T-cell (primary cell): ENCODE results near the gene ATP6V1G2. TPM values are rescaled to one million over a fixed set of nuclear protein-coding genes. Genes with fewer than 3 reads are reported as not detected.
"Not testable (repeated sequence)": the region's sequence is repeated elsewhere in the genome, so short reads cannot be mapped to it uniquely, and the experiment has no call there.

ENCODE experiments used
- ATAC-seq, 4 experiments: fragments of 200-7000 bp in 3 of 4; fragments of 150-1000 bp in 1 of 4; cut with Tn5 transposase; replicated peaks in 1 of 4; 1 replicate in 3 of 4; 2 replicates in 1 of 4; pipeline ENCODE4 v1.10.0; 2021; ENCODE audit warnings: moderate library complexity in 3 of 4, mild to moderate bottlenecking in 2 of 4, moderate number of reproducible peaks in 1 of 4
- CTCF ChIA-PET, 2 donors: fragments of 300-600 bp; sonication (Branson Sonifier 250); formaldehyde crosslinking; loops; one replicate each; lab custom pipeline; 2022; ENCODE audit warnings: antibody characterized with exemption in 2 of 2; lab: Charles Lee
- POLR2A ChIA-PET, 2 donors: fragments of 300-600 bp; sonication (Branson Sonifier 250); formaldehyde crosslinking; loops; one replicate each; lab custom pipeline; 2022; ENCODE audit warnings: antibody characterized with exemption in 2 of 2; lab: Charles Lee
- DNase-seq, 35 experiments: peaks; one replicate each; pipeline versions ENCODE4 v3.0.0 to v3.0.0-alpha.2; 2013 to 2023
- H3K27ac ChIP-seq: one replicate; pipeline ENCODE4 v1.5.1; 2013; ENCODE audit warnings: low read length
- H3K27me3 ChIP-seq, 2 experiments: replicated peaks in 1 of 2; 1 replicate in 1 of 2; 2 replicates in 1 of 2; pipeline versions ENCODE4 v1.6.1 to v1.7.0; 2013; ENCODE audit warnings: low read length in 1 of 2, mixed read lengths in 1 of 2; ENCODE audit not compliant: control insufficient read depth in 2 of 2, insufficient read depth in 2 of 2; ENCODE audit errors: extremely low read depth in 1 of 2
- H3K36me3 ChIP-seq, 2 donors: 1 replicate in 1 of 2; 2 replicates in 1 of 2; pipeline versions ENCODE4 v1.6.1 to v1.7.0; 2013; ENCODE audit warnings: low read length in 1 of 2; ENCODE audit not compliant: control insufficient read depth in 2 of 2, insufficient read depth in 1 of 2; ENCODE audit errors: extremely low read depth in 1 of 2
- H3K4me1 ChIP-seq, 2 experiments: 1 replicate in 1 of 2; 2 replicates in 1 of 2; pipeline versions ENCODE4 v1.6.1 to v1.7.0; 2013; ENCODE audit warnings: low read length in 2 of 2, mixed read lengths in 1 of 2; ENCODE audit not compliant: insufficient read depth in 2 of 2, control insufficient read depth in 1 of 2; ENCODE audit errors: extremely low read depth in 1 of 2
- H3K4me3 ChIP-seq, 2 donors: 1 replicate in 1 of 2; 2 replicates in 1 of 2; pipeline versions ENCODE4 v1.5.1 to v1.7.0; 2013; ENCODE audit warnings: mild to moderate bottlenecking in 2 of 2, low read length in 1 of 2, moderate library complexity in 1 of 2; ENCODE audit not compliant: control insufficient read depth in 1 of 2; ENCODE audit errors: extremely low read depth in 1 of 2
- H3K9me3 ChIP-seq: 2 replicates; pipeline ENCODE4 v1.7.0; 2013
- H3K27ac Mint-ChIP-seq, 2 donors: one replicate each; pipeline ENCODE4 v1.8.0; 2020 to 2021; ENCODE audit warnings: mild to moderate bottlenecking in 2 of 2, mixed read lengths in 2 of 2
- H3K27me3 Mint-ChIP-seq, 2 donors: one replicate each; pipeline ENCODE4 v1.8.0; 2021 to 2022; ENCODE audit warnings: mixed read lengths in 2 of 2
- H3K36me3 Mint-ChIP-seq: one replicate; pipeline ENCODE4 v1.8.0; 2021; ENCODE audit warnings: mixed read lengths
- H3K4me1 Mint-ChIP-seq, 3 donors: one replicate each; pipeline ENCODE4 v1.8.0; 2020 to 2022; ENCODE audit warnings: mixed read lengths in 3 of 3, mild to moderate bottlenecking in 1 of 3
- H3K4me3 Mint-ChIP-seq, 3 donors: one replicate each; pipeline ENCODE4 v1.8.0; 2020 to 2022; ENCODE audit warnings: mild to moderate bottlenecking in 3 of 3, mixed read lengths in 3 of 3, moderate library complexity in 3 of 3
- H3K9me3 Mint-ChIP-seq, 3 donors: one replicate each; pipeline ENCODE4 v1.8.0; 2020 to 2022; ENCODE audit warnings: mixed read lengths in 3 of 3
- WGBS: methylation state at CpG from one replicate; pipeline ENCODE4 v1.1.5; 2013; ENCODE audit warnings: missing lambda C conversion rate; ENCODE audit not compliant: insufficient coverage; 5-methylcytosine and 5-hydroxymethylcytosine counted together
- total RNA-seq, 35 experiments: library from RNA in 6 of 35; stranded (reverse) in 6 of 35; fragments of 120-200 nt in 1 of 35; gene quantifications; one replicate each; pipeline versions ENCODE4 v1.2.1 to v1.2.4 and lab custom pipeline; 2013 to 2026

The ATP6V1G2 gene
- total RNA-seq, 5 donors from 2014 or later (not counting 1 experiment from before 2014, with no cell fraction given) = 3.1 to 5.7 (median 4.1) TPM

DNA sequence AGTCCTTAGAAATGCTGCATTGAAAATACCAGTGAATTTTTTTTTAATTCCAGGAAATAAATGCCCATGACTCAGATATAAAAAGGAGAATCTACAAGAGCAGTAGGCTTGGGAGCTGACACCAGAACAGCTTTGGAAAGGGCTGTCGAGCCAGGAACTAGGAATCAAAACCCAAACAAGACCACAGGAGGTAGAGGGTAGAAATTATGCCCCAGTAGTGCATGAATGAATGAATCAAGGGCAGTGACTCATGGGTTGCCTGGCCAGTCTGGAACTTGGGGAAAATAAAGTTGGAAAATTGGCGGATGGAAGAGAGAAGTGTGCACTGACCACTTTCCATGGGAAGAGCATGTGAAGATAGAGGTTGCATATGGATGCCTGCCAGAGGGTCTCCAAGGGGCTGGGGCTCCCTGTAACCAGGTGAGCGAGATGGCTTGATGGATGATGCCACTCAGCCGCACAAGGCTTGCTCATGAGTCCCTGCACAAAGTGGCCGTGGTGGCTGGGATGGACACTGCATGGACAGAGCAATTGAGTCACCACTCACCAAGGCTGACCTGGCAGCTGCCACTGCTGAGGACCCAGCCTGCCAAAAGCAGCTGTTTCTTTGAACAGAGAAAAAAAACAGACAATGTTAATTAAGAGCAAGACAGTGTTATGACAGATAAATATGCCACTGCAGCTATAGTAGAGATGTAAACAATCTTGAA is 32.8 kb downstream of the ATP6V1G2 start:
- H3K27me3 Mint-ChIP-seq = no peaks in the 10 kb centered on the region
- peaks cover 18% of the 10 kb centered on the region for H3K36me3 Mint-ChIP-seq
- H3K9me3 Mint-ChIP-seq = no peaks in the 10 kb centered on the region
- POLR2A ChIA-PET = interaction anchor here in 1 of 2 donors (0.5 kb wide), 1 partner anchor 310 kb away, joined by 3 read pairs; no protein-coding TSS in a partner anchor
- ATAC-seq = no peak
- Histone ChIP-seq H3K9me3 (no peaks in the 10 kb centered on the region), H3K4me3 (no peak overlapping the region), H3K27me3 (peaks cover 0 to 10% of the 10 kb centered on the region in 2 experiments), H3K27ac (no peak overlapping the region), H3K36me3 (peaks cover 2 to 17% of the 10 kb centered on the region in 2 donors), H3K4me1 (no peaks in the 10 kb centered on the region)
- no peak overlapping the region for H3K27ac Mint-ChIP-seq
- CTCF ChIA-PET = no interaction called here
- no peak for DNase-seq
- WGBS = 93% methylated on average over 3 of the region's 5 CpGs
- H3K4me1 Mint-ChIP-seq = no peaks in the 10 kb centered on the region
- H3K4me3 Mint-ChIP-seq = no peak overlapping the region

DNA sequence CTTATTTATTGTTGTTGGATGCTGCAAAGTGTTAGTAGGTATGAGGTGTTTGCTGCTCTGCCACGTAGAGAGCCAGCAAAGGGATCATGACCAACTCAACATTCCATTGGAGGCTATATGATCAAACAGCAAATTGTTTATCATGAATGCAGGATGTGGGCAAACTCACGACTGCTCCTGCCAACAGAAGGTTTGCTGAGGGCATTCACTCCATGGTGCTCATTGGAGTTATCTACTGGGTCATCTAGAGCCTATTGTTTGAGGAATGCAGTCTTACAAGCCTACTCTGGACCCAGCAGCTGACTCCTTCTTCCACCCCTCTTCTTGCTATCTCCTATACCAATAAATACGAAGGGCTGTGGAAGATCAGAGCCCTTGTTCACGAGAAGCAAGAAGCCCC is 36.4 kb downstream of the ATP6V1G2 start:
- H3K27ac Mint-ChIP-seq = no peak overlapping the region
- Histone ChIP-seq H3K4me1 (no peaks in the 10 kb centered on the region), H3K9me3 (no peaks in the 10 kb centered on the region), H3K27ac (no peak overlapping the region), H3K27me3 (no peaks in the 10 kb centered on the region), H3K4me3 (no peak overlapping the region), H3K36me3 (peaks cover 10 to 52% of the 10 kb centered on the region in 2 donors)
- ChIA-PET POLR2A (no interaction called here), CTCF (no interaction called here)
- no peaks in the 10 kb centered on the region for H3K9me3 Mint-ChIP-seq
- DNase-seq (no peak), ATAC-seq (no peak)
- H3K27me3 Mint-ChIP-seq = no peaks in the 10 kb centered on the region
- H3K4me3 Mint-ChIP-seq = no peak overlapping the region
- 100% methylated on average over 2 of the region's 4 CpGs for WGBS
- H3K36me3 Mint-ChIP-seq = peaks cover 37% of the 10 kb centered on the region
- H3K4me1 Mint-ChIP-seq = peaks cover 2 to 7% (median 2%) of the 10 kb centered on the region in 3 donors

DNA sequence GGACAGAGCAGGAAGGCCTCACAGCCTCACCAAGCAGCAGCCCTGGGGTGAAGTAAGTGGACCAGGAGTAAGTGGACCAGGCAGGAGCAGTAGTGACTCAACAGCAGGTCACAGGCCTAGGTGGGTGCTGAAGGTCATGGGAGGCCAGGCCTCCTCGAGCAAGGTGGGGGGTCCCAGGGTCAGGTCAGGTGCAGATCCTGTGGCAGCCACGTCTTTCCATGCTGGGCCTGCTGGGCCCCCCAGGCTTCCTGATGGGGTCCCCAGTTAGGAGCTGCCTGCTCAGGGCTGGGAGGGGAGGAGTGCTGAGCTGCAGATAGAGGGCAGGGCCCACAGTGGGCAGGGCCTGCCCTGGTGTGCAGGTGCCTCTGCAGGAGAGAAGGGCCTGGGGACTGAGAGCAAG is 37.4 kb downstream of the ATP6V1G2 start:
- H3K27me3 Mint-ChIP-seq, H3K27me3 ChIP-seq, POLR2A ChIA-PET, H3K4me1 Mint-ChIP-seq, H3K9me3 Mint-ChIP-seq, H3K9me3 ChIP-seq, H3K4me3 ChIP-seq, H3K27ac Mint-ChIP-seq, CTCF ChIA-PET, H3K27ac ChIP-seq, H3K4me1 ChIP-seq, ATAC-seq, DNase-seq, H3K4me3 Mint-ChIP-seq: not testable (repeated sequence)
- peaks cover 10 to 52% of the 10 kb centered on the region in 2 donors for H3K36me3 ChIP-seq
- H3K36me3 Mint-ChIP-seq = peaks cover 40% of the 10 kb centered on the region
- WGBS = 100% methylated on average over 1 of the region's 2 CpGs

DNA sequence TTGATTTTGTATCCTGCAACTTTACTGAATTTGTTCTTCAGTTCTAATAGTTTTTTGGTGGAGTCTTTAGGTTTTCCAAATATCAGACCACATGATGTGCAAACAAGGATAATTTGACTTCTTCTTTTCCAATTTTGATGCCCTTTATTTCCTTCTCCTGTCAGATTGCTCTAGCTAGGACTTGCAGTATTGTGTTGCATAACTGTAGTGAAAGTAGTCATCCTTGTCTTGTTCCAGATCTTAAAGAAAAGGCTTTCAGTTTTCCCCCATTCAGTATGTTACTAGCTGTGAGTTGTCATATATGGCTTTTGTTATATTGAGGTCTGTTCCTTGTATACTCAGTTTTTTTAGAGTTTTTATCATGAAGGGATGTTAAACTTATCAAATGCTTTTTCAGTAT is 43.8 kb downstream of the ATP6V1G2 start:
- ChIA-PET POLR2A (interaction anchor here in 1 of 2 donors (0.6 kb wide), 1 partner anchor 75 kb away, joined by 3 read pairs; no protein-coding TSS in a partner anchor), CTCF (no interaction called here)
- Histone ChIP-seq H3K9me3 (no peaks in the 10 kb centered on the region), H3K36me3 (peaks cover 3 to 25% of the 10 kb centered on the region in 2 donors), H3K4me3 (no peak overlapping the region), H3K27ac (no peak overlapping the region), H3K4me1 (peaks cover 0 to 15% of the 10 kb centered on the region in 2 experiments), H3K27me3 (no peaks in the 10 kb centered on the region)
- DNase-seq (no peak), ATAC-seq (no peak)
- Mint-ChIP-seq H3K4me3 (no peak overlapping the region), H3K36me3 (peaks cover 19% of the 10 kb centered on the region), H3K27ac (peak overlapping the region; percentile 12 to 32), H3K9me3 (no peaks in the 10 kb centered on the region), H3K4me1 (peaks cover 53 to 60% (median 58%) of the 10 kb centered on the region in 3 donors), H3K27me3 (no peaks in the 10 kb centered on the region)

DNA sequence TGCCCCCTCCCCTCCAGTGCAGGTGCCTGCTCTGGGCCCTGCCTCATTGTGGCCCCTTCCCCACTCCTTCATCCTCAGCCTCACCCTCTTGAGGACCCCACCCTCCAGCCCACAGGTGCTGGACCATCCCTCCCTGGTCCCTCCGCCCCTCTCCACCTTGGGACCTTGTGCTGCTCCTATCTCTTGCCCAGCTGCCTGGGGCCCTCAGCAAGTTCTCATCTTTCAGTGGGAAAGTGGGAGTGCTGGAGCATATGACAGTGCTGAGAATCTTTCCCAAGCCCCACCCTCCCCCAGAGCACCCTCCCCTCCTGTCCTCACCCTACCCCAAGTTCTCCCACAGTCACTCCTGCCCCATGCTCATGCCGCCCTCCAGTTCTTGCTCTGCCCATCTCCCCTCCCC is 46.8 kb downstream of the ATP6V1G2 start:
- Mint-ChIP-seq H3K4me1 (peaks cover 74 to 82% (median 75%) of the 10 kb centered on the region in 3 donors), H3K4me3 (peak overlapping the region; percentile 83 to 88 (median 86))
- H3K27me3 Mint-ChIP-seq, H3K36me3 Mint-ChIP-seq, H3K36me3 ChIP-seq, H3K9me3 Mint-ChIP-seq, POLR2A ChIA-PET, DNase-seq, ATAC-seq, H3K27me3 ChIP-seq, CTCF ChIA-PET, H3K27ac Mint-ChIP-seq, H3K27ac ChIP-seq, H3K4me3 ChIP-seq, H3K9me3 ChIP-seq: not testable (repeated sequence)
- peaks cover 8 to 42% of the 10 kb centered on the region in 2 experiments for H3K4me1 ChIP-seq
- no CpG with 5 or more reads among the region's 2 CpGs for WGBS

DNA sequence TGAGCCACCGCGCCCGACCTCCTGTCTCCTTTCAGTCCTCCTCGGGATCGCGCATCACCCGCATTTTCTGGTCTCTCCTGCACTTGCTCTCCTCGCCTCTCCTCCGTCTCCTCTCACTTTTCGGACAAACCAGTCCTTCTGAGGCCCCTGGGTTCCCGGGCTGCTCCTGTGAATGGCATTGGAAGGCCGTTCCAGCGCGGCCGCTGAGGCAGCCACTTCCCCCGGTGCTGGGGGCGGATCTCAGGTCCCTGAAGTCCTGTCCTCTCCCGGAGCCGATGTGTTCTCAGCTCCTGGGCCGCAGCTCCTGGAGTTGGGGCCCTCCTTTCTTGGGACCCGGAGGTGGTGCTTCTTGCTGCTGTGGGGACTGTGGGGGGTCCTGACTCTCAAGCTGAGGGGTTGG is 47.7 kb downstream of the ATP6V1G2 start:
- H3K4me3 ChIP-seq = peak overlapping the region in 1 of 2 donors; percentile 78
- H3K9me3 Mint-ChIP-seq = no peaks in the 10 kb centered on the region
- no peak overlapping the region for H3K27ac ChIP-seq

More for the DNA sequence above, 47.7 kb downstream of the ATP6V1G2 start:
- CTCF ChIA-PET = interaction anchor here in 1 of 2 donors (0.6 to 1.4 kb wide), 3 partner anchors 43 to 630 kb away, joined by 3 to 5 read pairs (median 3); no protein-coding TSS in a partner anchor
- no peaks in the 10 kb centered on the region for H3K9me3 ChIP-seq
- Mint-ChIP-seq H3K27ac (peak overlapping the region; percentile 36 to 69), H3K4me3 (peak overlapping the region; percentile 83 to 88 (median 86)), H3K4me1 (peaks cover 75 to 79% (median 78%) of the 10 kb centered on the region in 3 donors), H3K36me3 (no peaks in the 10 kb centered on the region), H3K27me3 (no peaks in the 10 kb centered on the region)
- H3K27me3 ChIP-seq = no peaks in the 10 kb centered on the region
- DNase-seq = no peak
- ATAC-seq = no peak
- WGBS = 56% methylated on average over 12 of the region's 21 CpGs
- no peaks in the 10 kb centered on the region for H3K36me3 ChIP-seq
- POLR2A ChIA-PET = interaction anchor here in 1 of 2 donors (0.6 kb wide), 1 partner anchor 41 kb away, joined by 8 read pairs; no protein-coding TSS in a partner anchor
- peaks cover 8 to 44% of the 10 kb centered on the region in 2 experiments for H3K4me1 ChIP-seq
